IPS DF 6.9 (cell line): ENCODE measurements around the gene SLU7.
A peak's percentile ranks its signal among the peaks of the same experiment; 100 is the strongest.

ENCODE experiments used
- DNase-seq: peaks from one replicate; pipeline ENCODE4 v3.0.0-alpha.2; 2013; ENCODE audit warnings: low read depth, low spot score
- H3K27ac ChIP-seq: one replicate; pipeline ENCODE4 v1.5.1; 2013; ENCODE audit warnings: low read length, control low read depth
- H3K27me3 ChIP-seq: 2 replicates; pipeline ENCODE4 v1.6.1; 2013; ENCODE audit warnings: mild to moderate bottlenecking, low read length; ENCODE audit not compliant: control insufficient read depth, insufficient read depth
- H3K36me3 ChIP-seq: 2 replicates; pipeline ENCODE4 v1.6.1; 2013; ENCODE audit warnings: low read length; ENCODE audit not compliant: control insufficient read depth, insufficient read depth
- H3K4me1 ChIP-seq: 2 replicates; pipeline ENCODE4 v1.6.1; 2013; ENCODE audit warnings: low read length; ENCODE audit not compliant: control insufficient read depth, insufficient read depth
- H3K4me3 ChIP-seq: 2 replicates; pipeline ENCODE4 v1.5.1; 2013; ENCODE audit warnings: mild to moderate bottlenecking, low read length
- H3K9me3 ChIP-seq: 2 replicates; pipeline ENCODE4 v1.6.1; 2013; ENCODE audit warnings: low read length, inconsistent platforms; ENCODE audit not compliant: control insufficient read depth, insufficient read depth
- WGBS: extraction: QIAGEN DNeasy Blood & Tissue Kit; methylation state at CpG from one replicate; pipeline ENCODE4 v1.1.7; 2013; ENCODE audit warnings: mixed read lengths, missing lambda C conversion rate; ENCODE audit not compliant: insufficient read length, insufficient coverage; 5-methylcytosine and 5-hydroxymethylcytosine counted together

Gene SLU7

GRCh38 chr5:160380041-160380440 lies 38.8 kb downstream of the SLU7 start:
- H3K4me1 ChIP-seq, result no peaks in the 10 kb centered on the region
- DNase-seq, result no peak
- WGBS, result no CpG with 5 or more reads among the region's 2 CpGs

GRCh38 chr5:160379511-160379910 lies 39.4 kb downstream of the SLU7 start:
- H3K9me3 ChIP-seq, result no peaks in the 10 kb centered on the region
- H3K4me1 ChIP-seq, result no peaks in the 10 kb centered on the region
- no peaks in the 10 kb centered on the region for H3K36me3 ChIP-seq
- WGBS, result no CpG with 5 or more reads among the region's 4 CpGs
- no peak overlapping the region for H3K4me3 ChIP-seq
- H3K27ac ChIP-seq, result no peak overlapping the region
- no peaks in the 10 kb centered on the region for H3K27me3 ChIP-seq
- no peak for DNase-seq

More at GRCh38 chr5:160380041-160380440, 38.8 kb downstream of the SLU7 start:
- Histone ChIP-seq H3K27me3 (no peaks in the 10 kb centered on the region), H3K9me3 (no peaks in the 10 kb centered on the region), H3K27ac (no peak overlapping the region), H3K4me3 (no peak overlapping the region), H3K36me3 (no peaks in the 10 kb centered on the region)

DNA sequence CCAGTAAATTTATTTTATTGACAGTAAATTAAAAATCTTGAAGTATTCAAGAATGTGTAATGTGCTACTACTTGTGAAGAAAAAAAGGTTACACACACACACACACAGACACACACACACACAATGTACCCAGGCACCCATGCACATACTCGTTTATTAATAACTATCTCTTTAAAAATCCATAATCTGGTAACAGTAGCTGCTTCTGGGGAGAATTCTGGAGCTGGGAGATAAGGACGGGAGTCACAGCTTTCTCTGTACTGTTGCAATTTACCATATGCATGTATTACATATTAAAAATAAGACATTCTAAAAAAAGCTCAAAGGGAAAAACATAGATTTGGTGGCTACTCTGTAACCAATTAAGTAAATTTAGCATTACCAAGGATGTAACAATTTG lies 40.6 kb downstream of the SLU7 start:
- no peaks in the 10 kb centered on the region for H3K4me1 ChIP-seq
- H3K27me3 ChIP-seq, result no peaks in the 10 kb centered on the region
- no peak for DNase-seq
- no peaks in the 10 kb centered on the region for H3K9me3 ChIP-seq
- H3K36me3 ChIP-seq, result no peaks in the 10 kb centered on the region
- H3K4me3 ChIP-seq, result no peak overlapping the region
- no CpG with 5 or more reads among the region's 2 CpGs for WGBS
- H3K27ac ChIP-seq, result no peak overlapping the region

DNA sequence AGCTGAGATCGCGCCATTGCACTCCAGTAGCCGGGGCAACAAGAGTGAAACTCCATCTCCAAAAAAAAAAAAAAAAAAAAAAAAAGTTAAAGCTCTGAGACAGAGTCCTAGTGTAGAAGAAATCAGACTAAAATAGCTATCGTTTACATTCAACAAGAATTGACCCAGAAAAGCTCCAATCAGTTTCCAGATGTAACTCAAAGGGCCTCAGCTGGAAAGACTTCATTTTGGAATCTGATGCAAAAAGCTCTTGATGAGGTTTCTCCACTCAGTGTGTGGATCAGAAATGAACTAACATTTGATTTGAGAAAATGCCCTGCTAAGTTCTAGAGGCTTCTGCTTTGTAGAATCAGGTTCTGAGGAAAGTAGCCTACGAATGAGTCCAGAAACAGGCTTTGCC lies 41.2 kb downstream of the SLU7 start:
- Histone ChIP-seq H3K4me3 (no peak overlapping the region), H3K4me1 (no peaks in the 10 kb centered on the region), H3K27ac (no peak overlapping the region), H3K9me3 (no peaks in the 10 kb centered on the region), H3K36me3 (no peaks in the 10 kb centered on the region), H3K27me3 (no peaks in the 10 kb centered on the region)
- no CpG with 5 or more reads among the region's 5 CpGs for WGBS
- no peak for DNase-seq

DNA sequence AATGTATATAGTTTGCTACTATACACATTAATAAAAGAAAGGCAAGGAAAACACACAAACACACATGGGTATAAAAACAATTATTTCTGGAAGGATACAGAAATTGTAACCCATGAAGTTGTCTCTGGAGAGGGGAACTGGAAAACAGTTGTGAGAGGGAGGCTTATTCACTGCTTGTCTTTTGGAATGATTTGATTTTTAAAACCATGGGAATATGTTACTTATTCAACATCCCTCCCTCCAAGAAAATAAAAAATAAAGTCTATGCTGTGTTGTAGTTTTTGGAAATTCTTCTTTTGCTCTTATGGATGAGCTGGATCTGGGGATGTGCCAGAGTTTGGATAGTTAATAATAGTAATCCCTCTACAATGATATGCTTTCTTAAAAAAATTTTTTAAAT lies 42.5 kb downstream of the SLU7 start:
- H3K36me3 ChIP-seq, result no peaks in the 10 kb centered on the region
- no peaks in the 10 kb centered on the region for H3K27me3 ChIP-seq
- no peak for DNase-seq
- no peaks in the 10 kb centered on the region for H3K9me3 ChIP-seq
- no peak overlapping the region for H3K27ac ChIP-seq
- H3K4me1 ChIP-seq, result no peaks in the 10 kb centered on the region
- H3K4me3 ChIP-seq, result no peak overlapping the region

DNA sequence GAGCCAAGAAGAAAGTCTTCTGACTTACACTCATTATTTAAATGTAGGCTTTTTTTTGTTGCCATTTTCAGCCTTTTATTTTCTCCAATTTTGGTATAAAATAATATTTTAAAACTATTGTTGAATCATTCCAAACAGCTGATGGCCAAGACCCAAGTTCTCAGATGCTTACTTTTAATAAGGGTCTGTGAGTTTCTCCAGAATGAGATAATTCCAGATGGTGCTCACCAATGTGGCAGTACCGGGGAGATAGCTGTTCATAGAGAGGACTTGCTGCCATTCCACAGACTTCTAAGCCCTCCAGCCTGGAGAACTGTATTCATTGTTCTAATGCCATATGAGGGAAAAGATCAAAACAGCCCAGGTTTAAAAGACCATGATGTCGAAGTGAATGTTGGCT lies 43.2 kb downstream of the SLU7 start:
- H3K27me3 ChIP-seq, result peaks cover 2% of the 10 kb centered on the region; the same call in 1 of the 2 replicates
- no peak overlapping the region for H3K4me3 ChIP-seq
- no peak overlapping the region for H3K27ac ChIP-seq
- whole genome bisulfite sequencing, result no CpG with 5 or more reads among the region's 2 CpGs
- H3K9me3 ChIP-seq, result no peaks in the 10 kb centered on the region
- no peak for DNase-seq
- H3K36me3 ChIP-seq, result no peaks in the 10 kb centered on the region
- peaks cover 2% of the 10 kb centered on the region; the same call in 1 of the 2 replicates for H3K4me1 ChIP-seq

DNA sequence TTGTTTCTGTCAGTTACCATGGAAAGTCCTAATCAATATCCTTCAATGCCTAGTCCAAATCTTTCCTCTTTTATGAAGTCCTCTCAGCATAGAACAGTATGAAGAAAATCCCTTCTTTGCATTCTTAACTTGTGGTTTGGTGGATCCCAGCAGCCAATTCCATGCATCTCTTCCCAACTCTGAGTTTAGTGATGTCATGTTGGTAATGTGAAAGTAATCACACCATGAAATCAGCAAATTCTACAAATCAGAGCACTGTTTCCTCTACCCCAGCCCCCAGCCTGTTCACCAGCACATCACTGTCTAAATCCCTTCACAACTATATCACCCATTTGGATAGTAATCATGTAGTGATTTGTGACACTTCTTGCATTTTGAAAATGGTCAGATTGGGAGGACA lies 43.7 kb downstream of the SLU7 start:
- Histone ChIP-seq H3K4me1 (peaks cover 3% of the 10 kb centered on the region; the same call in 1 of the 2 replicates), H3K9me3 (no peaks in the 10 kb centered on the region), H3K27me3 (peaks cover 4% of the 10 kb centered on the region; the same call in 1 of the 2 replicates), H3K27ac (no peak overlapping the region), H3K4me3 (no peak overlapping the region), H3K36me3 (no peaks in the 10 kb centered on the region)
- DNase-seq, result no peak

DNA sequence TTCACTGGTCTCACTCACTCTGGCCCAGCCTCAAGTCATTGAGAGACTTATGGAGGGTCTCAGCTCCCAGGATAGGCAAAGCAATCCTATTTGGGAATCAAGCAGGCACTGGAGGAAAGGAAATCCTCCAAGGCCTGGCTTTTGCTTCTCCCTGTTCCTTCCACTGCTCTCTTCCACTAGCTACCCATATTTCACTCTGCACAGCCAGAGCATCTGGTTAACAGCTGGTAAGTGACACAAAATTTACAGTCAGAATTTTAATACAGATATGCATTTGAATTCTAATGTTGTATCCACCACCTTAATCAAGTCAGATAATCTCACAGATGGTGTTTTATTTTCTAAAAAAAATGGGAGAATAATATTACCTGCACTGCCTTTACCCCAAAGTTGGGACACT lies 47.6 kb downstream of the SLU7 start:
- H3K27ac ChIP-seq, result no peak overlapping the region
- H3K36me3 ChIP-seq, result no peaks in the 10 kb centered on the region
- peaks cover 3% of the 10 kb centered on the region; the same call in 1 of the 2 replicates for H3K4me1 ChIP-seq
- H3K27me3 ChIP-seq, result peaks cover 4% of the 10 kb centered on the region; the same call in 1 of the 2 replicates
- no peak overlapping the region for H3K4me3 ChIP-seq
- no peak for DNase-seq
- no peaks in the 10 kb centered on the region for H3K9me3 ChIP-seq

DNA sequence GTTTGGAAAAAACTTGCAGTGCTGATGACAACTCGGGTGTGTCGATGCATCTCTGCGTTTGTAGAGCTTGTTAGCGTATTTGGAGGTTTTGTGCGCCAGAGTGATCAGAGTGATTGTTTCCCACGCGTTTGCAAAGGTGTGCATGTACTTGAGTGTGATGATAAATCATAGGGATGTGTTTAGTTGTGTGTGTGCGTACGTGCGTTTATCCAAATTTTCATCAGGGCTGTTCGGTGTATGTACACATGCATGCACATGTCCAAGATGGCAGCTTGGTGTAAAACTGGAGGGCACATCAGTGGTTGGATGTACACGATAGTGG lies 48.2 kb downstream of the SLU7 start:
- H3K4me3 ChIP-seq, result peak overlapping the region; percentile 68; the same call in 1 of the 2 replicates

DNA sequence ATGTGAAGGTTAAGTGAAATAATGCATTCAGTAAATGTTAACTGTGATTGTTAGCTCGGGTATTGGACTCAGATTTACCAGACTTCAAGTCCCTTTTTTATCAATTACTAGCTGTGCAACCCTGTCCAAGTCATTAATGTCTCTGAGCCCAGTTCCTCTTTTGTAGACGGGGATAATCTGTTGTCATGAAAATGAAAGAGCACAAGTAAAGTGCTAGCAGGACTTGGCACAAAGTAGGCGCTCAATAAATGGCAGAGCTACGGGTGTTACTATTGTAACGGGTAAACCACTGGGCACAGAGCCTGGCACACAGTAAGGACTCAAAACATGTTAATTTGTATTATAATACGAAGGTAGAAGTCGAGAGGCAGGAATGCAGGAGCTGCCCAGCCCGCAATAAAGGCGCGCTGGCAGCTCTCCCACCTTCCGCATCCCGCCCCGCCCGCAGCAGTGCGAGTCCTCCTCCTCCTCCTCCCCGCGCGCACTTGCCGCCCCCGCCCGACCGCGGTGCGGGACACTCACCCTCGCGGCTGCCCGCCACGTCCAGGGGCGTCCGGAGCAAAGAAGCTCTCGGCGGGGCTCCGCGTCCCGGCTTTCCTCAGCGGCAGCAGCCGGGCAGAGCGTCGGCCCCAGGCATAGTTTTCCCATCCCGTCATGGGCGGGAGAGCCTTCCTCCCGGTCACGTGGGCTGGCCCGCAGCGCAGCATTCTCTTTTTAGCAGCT lies 48.7 kb downstream of the SLU7 start, which contains the start of gene C1QTNF2:
C1QTNF2 (minus strand) TSS at position 637 of the 723 bp plus-strand sequence. CDS start 15,615 bp downstream, outside the sequence.
- H3K9me3 ChIP-seq, result no peaks in the 10 kb centered on the region
- H3K27ac ChIP-seq, result no peak within 1 kb of the TSS
- peaks cover 3% of the 10 kb centered on the region; the same call in 1 of the 2 replicates for H3K4me1 ChIP-seq
- peak within 1 kb of the TSS; percentile 68 for H3K4me3 ChIP-seq
- no peak for DNase-seq
- H3K27me3 ChIP-seq, result peaks cover 4% of the 10 kb centered on the region; the same call in 1 of the 2 replicates
- no peaks in the 10 kb centered on the region for H3K36me3 ChIP-seq
- no CpG with 5 or more reads among the region's 45 CpGs for WGBS

More for the DNA sequence above, 48.2 kb downstream of the SLU7 start:
- Histone ChIP-seq H3K27ac (no peak overlapping the region), H3K27me3 (peaks cover 4% of the 10 kb centered on the region; the same call in 1 of the 2 replicates), H3K36me3 (no peaks in the 10 kb centered on the region), H3K9me3 (no peaks in the 10 kb centered on the region), H3K4me1 (peaks cover 3% of the 10 kb centered on the region; the same call in 1 of the 2 replicates)
- no peak for DNase-seq
- no CpG with 5 or more reads among the region's 12 CpGs for WGBS

DNA sequence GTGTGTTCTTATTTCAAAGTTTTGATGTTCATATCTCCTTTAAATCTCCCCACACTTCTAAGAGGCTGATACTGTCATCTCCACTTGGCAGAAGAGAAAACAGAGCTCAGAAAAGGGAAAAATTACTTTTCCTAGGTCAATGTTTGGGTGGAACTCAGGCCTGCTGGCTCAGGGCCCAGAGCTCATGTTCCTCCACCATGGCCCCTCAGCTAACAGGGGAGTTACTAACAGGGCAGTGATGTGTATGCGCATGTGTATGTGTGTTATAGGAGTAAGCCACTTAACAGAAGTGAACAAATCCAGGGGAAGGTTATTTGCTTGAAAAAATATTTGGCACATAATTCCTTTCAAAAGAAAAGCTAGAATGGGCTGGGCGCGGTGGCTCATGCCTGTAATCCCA lies 51.0 kb downstream of the SLU7 start:
- no peaks in the 10 kb centered on the region for H3K9me3 ChIP-seq
- peaks cover 4% of the 10 kb centered on the region; the same call in 1 of the 2 replicates for H3K27me3 ChIP-seq
- DNase-seq, result no peak
- H3K36me3 ChIP-seq, result no peaks in the 10 kb centered on the region
- H3K4me3 ChIP-seq, result no peak overlapping the region
- H3K27ac ChIP-seq, result no peak overlapping the region
- peaks cover 3% of the 10 kb centered on the region; the same call in 1 of the 2 replicates for H3K4me1 ChIP-seq
- no CpG with 5 or more reads among the region's 3 CpGs for WGBS
